Naive thymus-derived CD4-positive, alpha-beta T cell (primary cell): ENCODE measurements around the gene SLC38A1. TPM values are rescaled to one million over a fixed set of nuclear protein-coding genes. Genes with fewer than 3 reads are reported as not detected.
A peak's percentile ranks its signal among the peaks of the same experiment; 100 is the strongest.

Source experiments
- ATAC-seq: fragments of 150-1000 bp; cut with Tn5 transposase; 2 replicates; pipeline ENCODE4 v1.10.0; 2021; ENCODE audit warnings: mild to moderate bottlenecking, moderate library complexity
- CTCF ChIA-PET: fragments of 350-600 bp; sonication (Branson Sonifier 250); formaldehyde crosslinking; loops from one replicate; lab custom pipeline; 2021; ENCODE audit warnings: antibody characterized with exemption; lab: Charles Lee
- POLR2A ChIA-PET: fragments of 350-600 bp; sonication (Branson Sonifier 250); formaldehyde crosslinking; loops from one replicate; lab custom pipeline; 2021; ENCODE audit warnings: antibody characterized with exemption, inconsistent platforms; lab: Charles Lee
- DNase-seq, 9 donors: peaks; one replicate each; pipeline versions ENCODE4 v3.0.0 to v3.0.0-alpha.2; 2020 to 2022; ENCODE audit warnings: mixed read lengths in 1 of 9
- H3K27ac ChIP-seq: one replicate; pipeline ENCODE4 v1.7.0; 2013; ENCODE audit warnings: mild to moderate bottlenecking, low read depth, low read length, moderate library complexity
- H3K27me3 ChIP-seq, 2 donors: one replicate each; pipeline ENCODE4 v1.7.0; 2013; ENCODE audit warnings: low read length in 2 of 2, mild to moderate bottlenecking in 2 of 2, moderate library complexity in 2 of 2; ENCODE audit not compliant: control insufficient read depth in 2 of 2, insufficient read depth in 2 of 2
- H3K36me3 ChIP-seq, 3 experiments: 1 replicate in 2 of 3; 2 replicates in 1 of 3; pipeline ENCODE4 v1.7.0; 2013; ENCODE audit warnings: low read length in 3 of 3, mild to moderate bottlenecking in 3 of 3, moderate library complexity in 1 of 3; ENCODE audit not compliant: insufficient read depth in 3 of 3, control insufficient read depth in 2 of 3
- H3K4me1 ChIP-seq, 2 donors: one replicate each; pipeline ENCODE4 v1.7.0; 2013; ENCODE audit warnings: low read length in 2 of 2, mild to moderate bottlenecking in 2 of 2, moderate library complexity in 1 of 2; ENCODE audit not compliant: control insufficient read depth in 2 of 2, insufficient read depth in 2 of 2
- H3K4me3 ChIP-seq: 2 replicates; pipeline ENCODE4 v1.7.0; 2013; ENCODE audit warnings: mild to moderate bottlenecking, low read length
- H3K9me3 ChIP-seq, 3 experiments: 1 replicate in 2 of 3; 2 replicates in 1 of 3; pipeline ENCODE4 v1.7.0; 2013; ENCODE audit warnings: low read length in 3 of 3; ENCODE audit not compliant: control insufficient read depth in 2 of 3
- H3K27ac Mint-ChIP-seq, 9 donors: one replicate each; pipeline ENCODE4 v1.8.0; 2020 to 2022; ENCODE audit warnings: mixed read lengths in 9 of 9, mild to moderate bottlenecking in 8 of 9, moderate library complexity in 5 of 9, inconsistent platforms in 2 of 9
- H3K27me3 Mint-ChIP-seq, 5 donors: one replicate each; pipeline ENCODE4 v1.8.0; 2021 to 2022; ENCODE audit warnings: mixed read lengths in 5 of 5, mild to moderate bottlenecking in 1 of 5
- H3K36me3 Mint-ChIP-seq, 5 donors: one replicate each; pipeline ENCODE4 v1.8.0; 2020 to 2022; ENCODE audit warnings: mixed read lengths in 5 of 5, mild to moderate bottlenecking in 3 of 5, inconsistent platforms in 1 of 5
- H3K4me1 Mint-ChIP-seq, 7 donors: one replicate each; pipeline ENCODE4 v1.8.0; 2020 to 2022; ENCODE audit warnings: mixed read lengths in 7 of 7, mild to moderate bottlenecking in 3 of 7, inconsistent platforms in 1 of 7
- H3K4me3 Mint-ChIP-seq, 10 donors: one replicate each; pipeline ENCODE4 v1.8.0; 2020 to 2022; ENCODE audit warnings: mild to moderate bottlenecking in 10 of 10, mixed read lengths in 10 of 10, moderate library complexity in 6 of 10, inconsistent platforms in 2 of 10
- H3K9me3 Mint-ChIP-seq, 11 donors: one replicate each; pipeline ENCODE4 v1.8.0; 2020 to 2022; ENCODE audit warnings: mixed read lengths in 11 of 11, mild to moderate bottlenecking in 4 of 11, inconsistent platforms in 1 of 11, moderate library complexity in 1 of 11
- intact Hi-C, 2 donors: fragments of 100-400 bp; cut with micrococcal nuclease; formaldehyde crosslinking; loops; one replicate each; pipeline ENCODE4 v1.15.1; 2023
- polyA plus RNA-seq, 2 donors: library from polyadenylated mRNA; unstranded; fragments of 300-500 nt; fragmentation: Illumina TruSeq; gene quantifications; one replicate each; pipeline ENCODE4 v1.2.3, GENCODE V29; 2021
- total RNA-seq, 6 experiments: library from RNA in 5 of 6; stranded (reverse) in 5 of 6; gene quantifications; 1 replicate in 5 of 6; 2 replicates in 1 of 6; pipeline ENCODE4 v1.2.3 and lab custom pipeline; 2021 to 2026

The SLC38A1 gene
- total and polyA plus RNA-seq, 7 experiments from 2014 or later = 172 to 283 (median 249) TPM

- Mint-ChIP-seq H3K27ac (peak overlapping the region in 8 of 9 donors; percentile 7 to 67 (median 46)), H3K27me3 (no peaks in the 10 kb centered on the region), H3K36me3 (peaks cover 0 to 36% (median 15%) of the 10 kb centered on the region in 5 donors), H3K4me3 (peak overlapping the region in 1 of 10 donors; percentile 19), H3K9me3 (no peaks in the 10 kb centered on the region), H3K4me1 (peaks cover 26 to 79% (median 65%) of the 10 kb centered on the region in 7 donors)
- CTCF ChIA-PET = interaction anchor here (1.6 kb wide), 1 partner anchor 57 kb away, joined by 4 read pairs; no protein-coding TSS in a partner anchor
- H3K4me3 ChIP-seq = no peak overlapping the region
- ATAC-seq (no peak), DNase-seq (no peak)
- no peaks in the 10 kb centered on the region for H3K9me3 ChIP-seq
- peaks cover 0 to 16% (median 3%) of the 10 kb centered on the region in 3 experiments for H3K36me3 ChIP-seq
- POLR2A ChIA-PET = interaction anchor here (0.8 to 1.1 kb wide), 2 partner anchors 20 to 24 kb away, joined by 3 to 7 read pairs; no protein-coding TSS in a partner anchor
- no peaks in the 10 kb centered on the region for H3K27me3 ChIP-seq
- intact Hi-C loops = no loop called here
- no peak overlapping the region for H3K27ac ChIP-seq
- H3K4me1 ChIP-seq = peaks cover 8 to 26% of the 10 kb centered on the region in 2 donors
Observed at GRCh38 chr12:46181465-46181864, 87.4 kb downstream of the SLC38A1 start.

GRCh38 chr12:46179693-46180452 lies 89.0 kb downstream of the SLC38A1 start:
- peak overlapping the region in 8 of 9 donors; percentile 54 to 92 (median 74) for H3K27ac Mint-ChIP-seq
- H3K36me3 Mint-ChIP-seq = peaks cover 0 to 31% (median 15%) of the 10 kb centered on the region in 5 donors
- Histone ChIP-seq H3K4me1 (peaks cover 8 to 26% of the 10 kb centered on the region in 2 donors), H3K27me3 (no peaks in the 10 kb centered on the region), H3K36me3 (peaks cover 0 to 7% (median 0%) of the 10 kb centered on the region in 3 experiments), H3K9me3 (no peaks in the 10 kb centered on the region), H3K4me3 (no peak overlapping the region), H3K27ac (peak overlapping the region; percentile 55)
- ChIA-PET POLR2A (interaction anchor here (0.5 to 0.7 kb wide), 2 partner anchors 9 to 22 kb away, joined by 3 to 5 read pairs; no protein-coding TSS in a partner anchor), CTCF (no interaction called here)
- H3K27me3 Mint-ChIP-seq = no peaks in the 10 kb centered on the region
- no peaks in the 10 kb centered on the region for H3K9me3 Mint-ChIP-seq
- ATAC-seq (no peak), DNase-seq (no peak)
- intact Hi-C loops = loop anchor here in 1 of 2 donors (1.0 to 2.0 kb wide), 2 partner anchors 9 to 35 kb away; no protein-coding TSS in a partner anchor
- peak overlapping the region in 5 of 10 donors; percentile 5 to 38 (median 13) for H3K4me3 Mint-ChIP-seq
- peaks cover 26 to 77% (median 70%) of the 10 kb centered on the region in 7 donors for H3K4me1 Mint-ChIP-seq

- H3K9me3 Mint-ChIP-seq = no peaks in the 10 kb centered on the region
- DNase-seq = peak in 7 of 9 donors; percentile 39 to 66 (median 60)
- peak overlapping the region; percentile 16 to 78 (median 66) for H3K4me3 Mint-ChIP-seq
- H3K36me3 Mint-ChIP-seq = peaks cover 0 to 20% (median 9%) of the 10 kb centered on the region in 5 donors
- H3K27ac Mint-ChIP-seq = peak overlapping the region; percentile 56 to 89 (median 83)
- peaks cover 31 to 77% (median 67%) of the 10 kb centered on the region in 7 donors for H3K4me1 Mint-ChIP-seq
- H3K36me3 ChIP-seq = peaks cover 0 to 3% (median 0%) of the 10 kb centered on the region in 3 experiments
- no peak overlapping the region for H3K4me3 ChIP-seq
- ChIA-PET POLR2A (interaction anchor here (1.0 to 3.0 kb wide), 4 partner anchors 39 to 92 kb away, joined by 3 to 9 read pairs (median 4); no protein-coding TSS in a partner anchor), CTCF (no interaction called here)
- intact Hi-C loops = loop anchor here in 1 of 2 donors (2.0 kb wide), 1 partner anchor 37 kb away; no protein-coding TSS in a partner anchor
- H3K27ac ChIP-seq = peak overlapping the region; percentile 55
- no peaks in the 10 kb centered on the region for H3K27me3 Mint-ChIP-seq
- H3K9me3 ChIP-seq = no peaks in the 10 kb centered on the region
- H3K4me1 ChIP-seq = peaks cover 8 to 26% of the 10 kb centered on the region in 2 donors
- peak; percentile 84 for ATAC-seq
- H3K27me3 ChIP-seq = no peaks in the 10 kb centered on the region
Observed at GRCh38 chr12:46177837-46178608, 90.8 kb downstream of the SLC38A1 start.

- H3K27me3 Mint-ChIP-seq = no peaks in the 10 kb centered on the region
- H3K36me3 Mint-ChIP-seq = peaks cover 0 to 11% (median 1%) of the 10 kb centered on the region in 5 donors
- no peaks in the 10 kb centered on the region for H3K9me3 Mint-ChIP-seq
- Histone ChIP-seq H3K27ac (peak overlapping the region; percentile 55), H3K36me3 (peaks cover 0 to 2% (median 0%) of the 10 kb centered on the region in 3 experiments), H3K4me3 (no peak overlapping the region), H3K9me3 (no peaks in the 10 kb centered on the region), H3K27me3 (no peaks in the 10 kb centered on the region), H3K4me1 (peaks cover 8 to 26% of the 10 kb centered on the region in 2 donors)
- peaks cover 31 to 70% (median 62%) of the 10 kb centered on the region in 7 donors for H3K4me1 Mint-ChIP-seq
- intact Hi-C loops = no loop called here
- ATAC-seq (no peak), DNase-seq (no peak)
- peak overlapping the region in 7 of 9 donors; percentile 62 to 89 (median 83) for H3K27ac Mint-ChIP-seq
- POLR2A ChIA-PET = interaction anchor here (1.0 to 3.0 kb wide), 4 partner anchors 40 to 93 kb away, joined by 3 to 9 read pairs (median 4); no protein-coding TSS in a partner anchor
- H3K4me3 Mint-ChIP-seq = peak overlapping the region in 6 of 10 donors; percentile 7 to 78 (median 71)
- CTCF ChIA-PET = no interaction called here
Observed at GRCh38 chr12:46177025-46177424, 91.8 kb downstream of the SLC38A1 start.

GRCh38 chr12:46174919-46175318 lies 93.9 kb downstream of the SLC38A1 start:
- intact Hi-C loops = no loop called here
- ChIA-PET CTCF (no interaction called here), POLR2A (no interaction called here)
- H3K4me3 ChIP-seq = no peak overlapping the region
- DNase-seq = no peak
- peaks cover 8 to 26% of the 10 kb centered on the region in 2 donors for H3K4me1 ChIP-seq
- no peaks in the 10 kb centered on the region for H3K27me3 ChIP-seq
- H3K27ac Mint-ChIP-seq = peak overlapping the region in 1 of 9 donors; percentile 39
- peaks cover 0 to 3% (median 0%) of the 10 kb centered on the region in 11 donors for H3K9me3 Mint-ChIP-seq
- no peak for ATAC-seq
- no peak overlapping the region for H3K4me3 Mint-ChIP-seq
- H3K4me1 Mint-ChIP-seq = peaks cover 27 to 51% (median 46%) of the 10 kb centered on the region in 7 donors
- no peak overlapping the region for H3K27ac ChIP-seq
- no peaks in the 10 kb centered on the region for H3K36me3 ChIP-seq
- peaks cover 0 to 8% (median 0%) of the 10 kb centered on the region in 5 donors for H3K36me3 Mint-ChIP-seq
- H3K9me3 ChIP-seq = no peaks in the 10 kb centered on the region
- H3K27me3 Mint-ChIP-seq = no peaks in the 10 kb centered on the region
